HepG2 (cell line): ENCODE data around the gene CYB5R3. TPM values are rescaled to one million over a fixed set of nuclear protein-coding genes. Genes with fewer than 3 reads are reported as not detected.

ENCODE experiments used
- ADNP ChIP-seq: sonication (generic); formaldehyde crosslinking; IDR thresholded peaks from 2 replicates; pipeline ENCODE4 v1.4.0; 2020; ENCODE audit warnings: missing genetic modification reagents
- ARHGAP35 ChIP-seq: sonication (generic); formaldehyde crosslinking; IDR thresholded peaks from 2 replicates; pipeline ENCODE4 v1.9.0; 2022; ENCODE audit warnings: mild to moderate bottlenecking, inconsistent platforms, moderate library complexity, missing genetic modification reagents, borderline replicate concordance
- ELF1 ChIP-seq: sonication (generic); formaldehyde crosslinking; IDR thresholded peaks from 2 replicates; pipeline ENCODE4 v1.4.0; 2020; ENCODE audit warnings: missing genetic modification reagents
- PCBP1 ChIP-seq: fragments of 200-400 bp; formaldehyde crosslinking; IDR thresholded peaks from 2 replicates; pipeline ENCODE4 v1.6.1; 2017; ENCODE audit warnings: mild to moderate bottlenecking, low read depth, low read length, borderline replicate concordance
- RORA ChIP-seq: sonication (generic); formaldehyde crosslinking; IDR thresholded peaks from 2 replicates; pipeline ENCODE4 v1.5.0; 2020; ENCODE audit warnings: mild to moderate bottlenecking, missing genetic modification reagents, moderate library complexity
- SETDB1 ChIP-seq: sonication (generic); formaldehyde crosslinking; IDR thresholded peaks from 2 replicates; pipeline ENCODE4 v1.5.1; 2020; ENCODE audit warnings: missing genetic modification reagents, mild to moderate bottlenecking, borderline replicate concordance
- SNAPC4 ChIP-seq: sonication (generic); formaldehyde crosslinking; IDR thresholded peaks from 2 replicates; pipeline ENCODE4 v1.4.0; 2020; ENCODE audit warnings: mild to moderate bottlenecking, missing genetic modification reagents
- SP140L ChIP-seq: sonication (generic); formaldehyde crosslinking; IDR thresholded peaks from 2 replicates; pipeline ENCODE4 v1.4.0; 2020; ENCODE audit warnings: missing genetic modification reagents, borderline replicate concordance
- TBP ChIP-seq: sonication (generic); formaldehyde crosslinking; IDR thresholded peaks from 2 replicates; pipeline ENCODE4 v1.5.0; 2020; ENCODE audit warnings: missing genetic modification reagents
- YEATS4 ChIP-seq: sonication (generic); formaldehyde crosslinking; IDR thresholded peaks from 2 replicates; pipeline ENCODE4 v1.4.0; 2020; ENCODE audit warnings: missing genetic modification reagents, borderline replicate concordance
- ZBTB1 ChIP-seq: sonication (generic); formaldehyde crosslinking; IDR thresholded peaks from 2 replicates; pipeline ENCODE4 v1.4.0; 2020; ENCODE audit warnings: missing genetic modification reagents, borderline replicate concordance
- ZNF337 ChIP-seq: sonication (generic); formaldehyde crosslinking; IDR thresholded peaks from 2 replicates; pipeline ENCODE4 v1.5.1; 2020; ENCODE audit warnings: missing genetic modification reagents, low read depth, mild to moderate bottlenecking, borderline replicate concordance
- ZNF580 ChIP-seq: IDR thresholded peaks from 2 replicates; pipeline ENCODE4 v1.6.1; 2016; ENCODE audit warnings: low read depth, borderline replicate concordance
- ZNF703 ChIP-seq: sonication (generic); formaldehyde crosslinking; IDR thresholded peaks from 2 replicates; pipeline ENCODE4 v1.5.1; 2020; ENCODE audit warnings: missing genetic modification reagents, mild to moderate bottlenecking, moderate library complexity, borderline replicate concordance
- polyA plus RNA-seq, 8 experiments: library from polyadenylated mRNA; depleted of rRNA in 3 of 8; stranded (reverse) in 7 of 8; unstranded in 1 of 8; fragments of >200 nt; fragmentation: Illumina TruSeq in 4 of 8; extraction: Trizol in 4 of 8; gene quantifications; 2 replicates each; pipeline versions ENCODE4 v1.2.1 to v1.2.3, GENCODE V29; 2011 to 2016; ENCODE audit warnings: low read depth in 4 of 8, missing spikeins in 1 of 8, mixed read lengths in 1 of 8; ENCODE audit not compliant: insufficient read depth in 1 of 8
- total RNA-seq, 5 experiments: library from RNA; depleted of rRNA; stranded (reverse); fragments of >200 nt; fragmentation: Illumina TruSeq; extraction: Trizol; gene quantifications; 2 replicates each; pipeline ENCODE4 v1.2.3, GENCODE V29; 2016; ENCODE audit warnings: low read depth in 1 of 5

The CYB5R3 gene
- total and polyA plus RNA-seq, 2 of the 13 experiments (the other 11 are each of a cell fraction or from before 2014, with no cell fraction given) = 32.4 to 305 TPM

GRCh38 chr22:42648368-42649245 lies 585 bp downstream of the CYB5R3 start (continued):
- TF ChIP-seq ZNF703 (no peak), SP140L (CRISPR knock-in tag) (no peak), PCBP1 (peak; percentile 90; the same call in 1 of the 2 replicates), RORA (CRISPR knock-in tag) (no peak), SNAPC4 (CRISPR knock-in tag) (0 out of 2 replicates have a peak, but pooled peaks have one; percentile 64), ELF1 (CRISPR knock-in tag) (peak; percentile 65; the same call in 1 of the 2 replicates), ZNF580 (CRISPR knock-in tag) (peak; percentile 80; the same call in 1 of the 2 replicates), ZNF337 (CRISPR knock-in tag) (no peak), ZBTB1 (CRISPR knock-in tag) (no peak), TBP (CRISPR knock-in tag) (no peak), SETDB1 (CRISPR knock-in tag) (no peak), ARHGAP35 (CRISPR knock-in tag) (peak; percentile 64; the same call in 1 of the 2 replicates), ADNP (CRISPR knock-in tag) (peak; percentile 96), YEATS4 (CRISPR knock-in tag) (peak; percentile 37; the same call in 1 of the 2 replicates)
